Measurements from ENCODE around the gene TOP1.
A peak's percentile ranks its signal among the peaks of the same experiment; 100 is the strongest.
"Not testable (repeated sequence)": the region's sequence is repeated elsewhere in the genome, so short reads cannot be mapped to it uniquely, and the experiment has no call there.

TOP1 gene

DNA sequence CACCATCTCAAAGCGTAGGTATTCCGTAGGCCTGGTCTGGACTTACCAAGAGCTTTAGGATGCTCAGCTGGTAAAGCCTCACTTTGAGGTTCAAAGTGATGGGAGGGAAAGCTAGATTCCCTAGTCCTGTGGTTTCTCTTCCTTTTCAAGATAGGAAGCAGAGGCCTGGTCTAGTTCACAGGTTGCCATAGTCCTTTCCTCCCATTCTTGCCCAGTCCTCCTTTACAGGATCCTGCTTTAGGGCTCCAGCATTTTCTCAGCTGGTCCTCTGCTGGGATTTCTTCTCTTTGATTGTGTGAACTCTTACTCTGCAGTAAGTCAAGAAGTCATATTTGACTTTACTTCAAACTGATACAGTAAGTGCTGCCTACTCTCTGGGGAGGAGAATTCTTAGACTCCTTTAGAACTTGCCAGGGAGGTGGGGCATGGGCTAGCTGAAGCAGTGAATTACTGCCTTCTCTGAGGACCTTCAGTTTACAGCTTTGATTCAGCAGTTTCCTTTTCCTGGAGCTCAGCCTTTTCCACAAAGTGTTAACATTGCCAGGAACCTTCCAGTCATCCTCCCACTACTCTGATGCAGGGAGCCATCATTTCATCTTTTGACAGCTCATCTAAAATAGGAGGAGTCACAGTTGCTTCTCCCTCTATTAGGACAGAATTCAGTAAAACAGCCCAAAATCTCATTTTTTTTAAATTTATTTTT, 65.9 kb downstream of the TOP1 start:
- DNase-seq (ENCODE audit: low read depth), result no peak

DNA sequence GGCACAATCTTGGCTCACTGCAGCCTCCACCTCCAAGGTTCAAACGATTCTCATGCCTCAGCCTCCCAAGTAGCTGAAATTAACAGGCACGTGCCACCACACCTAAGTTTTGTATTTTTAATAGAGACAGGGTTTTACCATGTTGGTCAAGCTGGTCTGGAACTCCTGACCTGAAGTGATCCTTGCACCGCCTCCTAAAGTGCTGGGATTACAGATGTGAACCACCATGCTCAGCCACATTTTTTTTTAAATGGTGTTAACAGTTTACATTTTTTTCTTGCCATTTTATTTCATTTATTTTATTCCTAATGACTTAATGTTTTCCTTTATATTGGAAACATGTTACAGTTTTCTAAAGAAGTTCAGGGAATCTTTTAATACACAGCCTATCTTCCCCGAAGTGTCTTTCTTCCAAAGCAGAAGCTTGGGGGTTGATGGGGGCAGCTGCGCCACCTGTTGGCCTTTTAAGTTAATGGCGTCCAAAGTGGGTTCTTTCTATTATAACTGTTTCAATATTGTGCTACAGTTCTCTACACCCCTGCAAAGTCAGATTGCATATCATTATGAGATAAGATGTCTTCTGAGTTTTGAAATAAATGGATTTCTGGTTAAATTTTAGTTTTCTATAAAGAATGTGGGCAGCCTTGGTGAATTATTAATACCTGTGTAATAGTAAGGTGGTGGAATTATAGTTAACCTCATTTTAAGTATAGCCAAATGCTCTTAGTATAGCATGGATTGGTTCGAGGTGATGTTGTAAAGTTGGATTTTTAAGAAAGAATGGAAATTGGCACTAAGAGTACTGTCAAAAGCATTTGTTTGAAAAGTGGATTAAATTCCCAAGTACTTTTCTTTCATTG, 66.7 kb downstream of the TOP1 start:
- peak; percentile 46 for DNase-seq (ENCODE audit: low read depth)

DNA sequence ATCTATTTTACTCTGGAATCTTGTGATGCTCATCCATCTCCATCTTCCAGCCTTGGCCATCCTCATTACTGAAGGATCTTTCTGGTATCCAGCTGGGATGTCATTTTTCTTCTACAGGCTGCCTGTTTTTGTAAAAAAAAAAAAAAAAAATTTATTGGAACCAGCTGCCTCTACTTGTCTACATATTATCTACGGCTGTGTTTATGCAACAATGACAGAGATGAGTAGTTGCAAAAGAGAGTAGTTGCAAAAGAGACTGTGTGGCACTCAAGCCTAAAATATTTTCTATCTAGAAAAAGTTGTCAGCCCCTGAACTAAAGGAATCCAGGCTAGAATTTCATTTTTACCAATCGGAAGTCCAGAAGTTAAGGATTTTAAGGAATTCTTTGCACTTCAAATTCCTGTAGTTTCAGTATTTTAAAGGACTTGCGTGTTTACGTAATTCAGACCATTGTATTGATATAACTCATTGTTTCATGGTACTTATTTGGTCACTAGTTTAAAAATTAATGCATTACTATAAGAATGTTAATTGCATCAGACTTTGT, 70.2 kb downstream of the TOP1 start:
- no peak for DNase-seq (ENCODE audit: low read depth)

DNA sequence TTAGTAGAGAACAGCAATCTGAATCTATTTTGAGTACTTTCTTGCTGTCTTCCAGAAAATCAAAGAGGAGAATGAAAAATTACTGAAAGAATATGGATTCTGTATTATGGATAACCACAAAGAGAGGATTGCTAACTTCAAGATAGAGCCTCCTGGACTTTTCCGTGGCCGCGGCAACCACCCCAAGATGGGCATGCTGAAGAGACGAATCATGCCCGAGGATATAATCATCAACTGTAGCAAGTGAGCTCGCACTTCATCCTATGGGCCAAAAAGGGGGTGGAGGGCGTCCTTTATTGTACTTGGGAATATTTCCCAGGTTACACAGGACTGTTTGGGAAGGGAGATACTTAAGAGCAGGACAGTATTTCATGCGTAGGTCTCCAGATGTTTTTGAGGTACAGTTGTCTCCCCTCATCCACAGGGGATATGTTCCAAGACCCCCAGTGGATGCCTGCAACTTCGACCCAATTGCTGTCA, 71.4 kb downstream of the TOP1 start:
- no peak for DNase-seq (ENCODE audit: low read depth)

DNA sequence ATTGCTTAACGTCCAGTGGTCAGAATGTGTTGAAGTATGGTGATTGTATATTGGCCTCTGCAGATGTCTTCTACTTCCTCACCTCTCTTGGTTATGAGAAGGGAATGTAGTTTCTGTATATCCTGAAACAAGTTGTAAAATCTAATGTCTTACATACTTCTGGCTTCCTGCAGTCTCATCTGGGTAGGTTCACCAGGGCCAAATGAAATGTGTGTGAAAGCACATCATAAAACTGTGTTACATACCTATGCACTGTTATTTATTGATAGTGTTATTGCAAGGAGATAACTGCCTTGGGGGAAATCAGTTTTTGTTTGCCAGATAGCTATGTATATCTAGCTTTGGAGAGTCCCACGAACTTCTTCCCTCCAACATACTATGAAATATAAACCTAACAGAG, 73.0 kb downstream of the TOP1 start:
- no peak for DNase-seq (ENCODE audit: low read depth)

DNA sequence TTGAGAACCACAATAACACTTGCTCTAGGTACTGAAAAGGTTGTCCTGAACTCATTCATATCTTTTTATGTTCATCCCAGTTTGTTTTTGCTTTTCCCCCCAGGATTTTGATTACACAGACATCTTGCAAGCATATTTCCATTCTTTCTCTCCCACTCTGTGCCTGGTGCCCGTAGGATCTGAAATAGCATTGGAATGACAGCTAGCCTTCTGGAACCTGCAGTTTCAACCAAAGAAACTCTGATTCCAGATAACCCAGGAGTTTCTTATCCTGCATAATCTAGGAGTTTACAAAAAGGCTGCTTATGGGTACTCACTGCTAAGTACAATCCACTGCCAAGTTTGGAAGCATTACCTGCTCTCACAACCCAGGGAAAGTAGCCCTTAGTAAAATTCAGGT, 79.9 kb downstream of the TOP1 start:
- no peak for DNase-seq (ENCODE audit: low read depth)

DNA sequence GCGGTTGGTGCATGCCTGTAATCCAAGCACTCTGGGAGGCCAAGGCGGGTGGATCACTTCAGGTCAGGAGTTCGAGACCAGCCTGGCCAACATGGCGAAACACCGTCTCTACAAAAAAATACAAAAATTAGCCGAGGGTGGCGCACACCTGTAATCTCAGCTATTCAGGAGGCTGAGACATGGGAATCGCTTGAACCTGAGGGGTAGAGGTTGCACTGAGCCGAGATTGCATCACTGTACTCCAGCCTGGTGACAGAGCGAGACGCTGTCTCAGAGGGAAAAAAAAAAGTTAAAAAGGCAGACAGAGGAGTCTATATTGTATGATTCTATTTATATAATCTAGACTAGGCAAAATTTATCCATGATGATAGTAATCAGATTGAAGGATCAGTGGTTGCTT, 81.4 kb downstream of the TOP1 start:
- no peak for DNase-seq (ENCODE audit: low read depth)

DNA sequence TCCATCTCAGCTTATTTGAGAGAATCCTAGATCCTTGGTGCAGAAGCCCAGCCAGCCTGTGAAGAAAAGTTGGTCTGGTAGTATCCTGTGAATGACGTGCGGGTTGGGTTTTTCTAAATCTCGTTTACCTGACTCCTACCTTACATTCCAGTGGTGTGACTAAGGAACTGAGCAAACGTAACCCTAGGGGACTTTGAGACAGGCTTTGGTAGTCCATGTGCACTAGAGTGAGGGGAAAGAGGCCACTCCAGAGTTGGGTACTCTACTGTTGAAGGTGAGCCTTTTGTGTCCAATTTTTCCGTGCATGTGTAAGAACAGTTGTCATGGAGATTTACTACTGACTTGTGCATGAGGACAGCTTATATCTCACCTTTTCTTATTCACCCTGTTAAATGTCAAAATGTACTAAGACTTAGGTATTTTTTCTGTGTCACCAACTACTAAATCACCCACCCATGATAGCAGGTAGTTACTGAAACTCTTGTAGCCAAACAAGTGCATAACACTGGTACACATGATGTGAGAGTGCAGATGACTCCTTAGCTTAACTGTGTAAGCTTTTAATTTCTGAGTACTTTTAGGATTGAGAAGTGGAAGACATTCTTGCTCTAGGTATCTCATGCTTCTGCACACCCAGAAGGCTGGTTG, 82.4 kb downstream of the TOP1 start:
- no peak for DNase-seq (ENCODE audit: low read depth)

DNA sequence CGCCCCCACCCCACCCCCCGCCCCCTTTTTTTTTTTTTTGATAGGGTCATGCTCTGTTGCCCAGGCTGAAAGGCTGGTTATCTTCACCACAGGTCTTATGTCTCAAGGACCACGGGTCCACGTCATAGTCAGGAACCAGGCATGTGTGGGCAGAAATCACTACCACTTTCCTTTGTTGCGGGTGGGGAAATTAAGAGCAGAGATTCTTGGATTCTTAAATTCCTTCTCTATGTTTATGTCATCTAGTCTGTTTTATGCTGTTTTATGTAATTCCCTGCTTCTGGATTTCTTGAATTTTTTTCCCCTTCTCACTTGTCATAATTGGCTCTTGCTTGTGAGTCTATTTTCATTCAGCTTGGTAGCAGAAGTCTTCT, 82.9 kb downstream of the TOP1 start:
- DNase-seq (ENCODE audit: low read depth), result no peak

DNA sequence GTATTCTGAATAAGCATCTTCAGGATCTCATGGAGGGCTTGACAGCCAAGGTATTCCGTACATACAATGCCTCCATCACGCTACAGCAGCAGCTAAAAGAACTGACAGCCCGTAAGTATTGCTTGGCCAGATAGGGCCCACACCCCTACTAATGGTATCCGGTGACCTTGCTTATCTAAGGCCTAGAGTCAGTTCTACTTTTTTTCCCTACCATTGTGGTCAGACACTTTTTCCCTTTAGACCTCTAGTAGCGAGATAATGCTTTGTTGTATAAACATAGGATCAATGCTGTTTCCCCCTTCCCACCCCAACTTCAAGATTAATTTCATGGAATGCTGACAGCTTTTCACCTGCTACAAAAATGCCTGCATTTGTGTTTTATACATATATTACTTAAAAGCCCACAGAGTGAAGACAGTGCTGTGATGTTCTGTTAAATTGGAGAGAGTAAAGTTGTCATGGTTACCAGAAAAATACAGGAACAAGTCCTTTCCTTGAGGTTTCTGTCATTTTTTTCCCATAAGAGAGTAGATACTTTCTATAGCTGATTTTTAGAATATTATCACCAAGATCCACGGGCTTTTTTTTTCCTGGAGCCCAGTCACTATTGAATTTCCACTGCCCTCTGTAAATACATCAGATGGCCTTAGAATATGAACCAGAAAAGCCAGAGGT, 87.8 kb downstream of the TOP1 start:
- no peak for DNase-seq (ENCODE audit: low read depth)

DNA sequence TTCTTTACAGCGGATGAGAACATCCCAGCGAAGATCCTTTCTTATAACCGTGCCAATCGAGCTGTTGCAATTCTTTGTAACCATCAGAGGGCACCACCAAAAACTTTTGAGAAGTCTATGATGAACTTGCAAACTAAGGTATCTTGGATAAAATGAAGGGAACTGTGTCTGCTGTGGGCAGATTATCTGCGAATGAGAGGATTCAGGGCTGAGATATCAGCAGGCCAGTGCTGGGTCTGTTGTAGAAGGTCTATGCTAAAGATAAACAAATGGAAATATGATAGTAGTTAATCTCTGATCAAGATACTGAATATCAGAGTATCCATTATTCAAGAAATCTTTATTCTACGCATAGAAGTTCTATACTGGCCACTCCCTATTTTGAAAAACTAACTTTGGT, 89.5 kb downstream of the TOP1 start:
- DNase-seq (ENCODE audit: low read depth), result not testable (repeated sequence)

DNA sequence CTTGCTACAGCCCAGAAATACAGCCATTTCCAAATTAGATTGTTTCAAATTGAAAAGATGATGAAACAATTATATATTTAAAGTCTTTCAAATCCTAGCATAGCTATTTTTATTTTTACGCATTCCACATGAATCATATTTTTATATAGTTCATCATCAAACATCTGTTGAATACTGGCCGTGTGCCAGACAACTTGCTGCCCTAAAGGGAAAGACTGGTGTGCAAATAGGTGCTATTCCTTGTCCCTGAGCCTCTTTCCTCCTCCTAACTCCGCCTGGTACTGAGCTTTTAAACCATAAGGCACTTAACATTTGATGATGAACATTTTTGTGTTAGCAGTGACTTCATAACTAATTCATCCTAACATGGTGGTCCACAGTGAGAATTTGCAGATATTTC, 90.0 kb downstream of the TOP1 start:
- no peak for DNase-seq (ENCODE audit: low read depth)

DNA sequence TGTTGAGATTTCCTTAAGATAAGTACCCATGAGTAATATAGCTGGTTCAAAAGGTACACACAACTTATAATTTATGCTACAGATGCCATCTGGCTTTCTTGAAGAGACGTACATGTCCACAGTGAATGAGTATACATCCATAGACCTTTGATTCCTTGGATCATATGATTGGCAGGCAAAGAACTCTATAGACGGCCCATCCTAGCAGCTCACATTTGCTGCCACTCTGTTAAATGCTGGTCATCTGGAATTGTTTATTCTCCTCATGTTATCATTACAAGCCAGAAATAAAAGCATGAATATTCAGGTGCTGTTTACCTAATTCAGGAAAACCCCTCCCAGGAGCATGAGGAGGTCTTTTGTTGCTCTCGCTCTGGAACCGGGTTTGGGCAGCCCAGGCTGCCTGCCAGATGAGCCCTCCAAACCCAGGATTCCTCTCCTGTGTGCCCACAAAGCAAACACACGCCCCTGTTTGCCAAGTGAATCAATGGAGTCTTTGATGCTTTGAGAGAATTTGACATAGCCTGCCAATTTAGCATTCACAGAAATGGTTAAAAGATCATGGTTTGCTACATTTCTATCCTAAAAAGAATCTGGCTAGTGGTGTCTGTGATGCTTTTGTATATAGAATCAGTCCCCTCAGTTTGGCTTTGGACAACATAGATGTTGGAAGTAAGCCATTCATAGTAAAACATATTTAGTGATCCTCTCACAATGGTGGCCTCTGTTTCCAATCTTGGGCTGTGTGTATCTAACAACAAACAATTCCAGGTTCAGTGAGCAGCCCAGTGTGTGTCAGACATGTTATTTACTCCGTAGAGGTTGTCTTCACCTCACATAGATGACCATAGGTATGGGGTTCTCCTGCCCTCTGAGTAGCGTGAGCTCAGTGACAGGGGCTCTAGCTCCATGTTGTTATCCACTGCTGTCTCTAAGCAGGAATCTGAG, 91.3 kb downstream of the TOP1 start:
- DNase-seq (ENCODE audit: low read depth), result no peak

DNA sequence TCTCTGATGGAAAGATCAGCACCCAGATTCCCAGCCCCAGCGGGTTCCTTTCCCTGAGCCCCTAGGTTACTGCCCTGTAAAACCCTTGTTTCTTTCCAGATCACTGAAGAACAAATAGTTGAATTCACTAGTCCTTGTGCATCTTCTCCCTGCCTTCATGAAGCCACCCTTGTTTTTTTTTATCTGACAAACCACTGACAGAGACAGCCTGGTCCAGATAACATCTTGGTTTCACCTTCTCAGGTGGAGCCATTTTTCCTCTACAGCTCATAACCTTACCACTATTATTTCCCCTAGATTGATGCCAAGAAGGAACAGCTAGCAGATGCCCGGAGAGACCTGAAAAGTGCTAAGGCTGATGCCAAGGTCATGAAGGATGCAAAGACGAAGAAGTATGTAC, 92.8 kb downstream of the TOP1 start:
- no peak for DNase-seq (ENCODE audit: low read depth)

DNA sequence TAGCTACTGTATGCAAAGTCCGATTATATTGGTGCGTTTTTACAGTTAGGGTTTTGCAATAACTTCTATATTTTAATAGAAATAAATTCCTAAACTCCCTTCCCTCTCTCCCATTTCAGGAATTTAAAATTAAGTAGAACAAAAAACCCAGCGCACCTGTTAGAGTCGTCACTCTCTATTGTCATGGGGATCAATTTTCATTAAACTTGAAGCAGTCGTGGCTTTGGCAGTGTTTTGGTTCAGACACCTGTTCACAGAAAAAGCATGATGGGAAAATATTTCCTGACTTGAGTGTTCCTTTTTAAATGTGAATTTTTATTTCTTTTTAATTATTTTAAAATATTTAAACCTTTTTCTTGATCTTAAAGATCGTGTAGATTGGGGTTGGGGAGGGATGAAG, 95.0 kb downstream of the TOP1 start:
- DNase-seq (ENCODE audit: low read depth), result no peak

DNA sequence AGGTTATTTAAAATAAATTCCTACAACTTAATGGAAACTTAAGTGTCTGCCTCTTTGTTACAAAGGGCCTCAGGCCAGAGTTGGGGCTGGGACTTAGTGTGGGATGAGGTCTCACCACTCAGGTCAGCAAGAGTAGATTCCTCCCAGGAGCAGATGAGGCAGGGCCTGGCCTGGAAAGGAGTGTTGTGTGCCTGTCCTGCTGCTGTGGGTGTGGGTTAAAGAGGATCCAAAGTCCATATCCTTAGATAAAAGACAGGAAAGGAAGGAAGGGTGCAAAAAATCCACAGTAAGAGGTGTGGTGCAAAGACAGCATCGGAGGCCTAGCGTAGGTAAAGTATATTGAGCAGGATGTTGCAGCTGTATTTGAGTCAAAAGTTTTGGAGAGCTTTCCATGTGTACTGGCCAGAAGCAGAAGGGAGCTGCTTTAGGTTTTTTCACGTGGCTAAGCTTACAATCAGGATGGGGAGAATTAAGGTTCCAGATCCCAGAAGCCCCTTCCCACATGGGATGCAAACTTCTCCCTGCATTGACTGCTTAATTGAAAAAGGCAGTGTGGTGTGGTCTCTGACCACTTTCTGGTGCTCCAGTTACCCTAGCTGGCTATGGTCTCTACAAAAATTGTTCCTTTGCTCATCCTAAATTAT, 96.0 kb downstream of the TOP1 start:
- no peak for DNase-seq (ENCODE audit: low read depth)

DNA sequence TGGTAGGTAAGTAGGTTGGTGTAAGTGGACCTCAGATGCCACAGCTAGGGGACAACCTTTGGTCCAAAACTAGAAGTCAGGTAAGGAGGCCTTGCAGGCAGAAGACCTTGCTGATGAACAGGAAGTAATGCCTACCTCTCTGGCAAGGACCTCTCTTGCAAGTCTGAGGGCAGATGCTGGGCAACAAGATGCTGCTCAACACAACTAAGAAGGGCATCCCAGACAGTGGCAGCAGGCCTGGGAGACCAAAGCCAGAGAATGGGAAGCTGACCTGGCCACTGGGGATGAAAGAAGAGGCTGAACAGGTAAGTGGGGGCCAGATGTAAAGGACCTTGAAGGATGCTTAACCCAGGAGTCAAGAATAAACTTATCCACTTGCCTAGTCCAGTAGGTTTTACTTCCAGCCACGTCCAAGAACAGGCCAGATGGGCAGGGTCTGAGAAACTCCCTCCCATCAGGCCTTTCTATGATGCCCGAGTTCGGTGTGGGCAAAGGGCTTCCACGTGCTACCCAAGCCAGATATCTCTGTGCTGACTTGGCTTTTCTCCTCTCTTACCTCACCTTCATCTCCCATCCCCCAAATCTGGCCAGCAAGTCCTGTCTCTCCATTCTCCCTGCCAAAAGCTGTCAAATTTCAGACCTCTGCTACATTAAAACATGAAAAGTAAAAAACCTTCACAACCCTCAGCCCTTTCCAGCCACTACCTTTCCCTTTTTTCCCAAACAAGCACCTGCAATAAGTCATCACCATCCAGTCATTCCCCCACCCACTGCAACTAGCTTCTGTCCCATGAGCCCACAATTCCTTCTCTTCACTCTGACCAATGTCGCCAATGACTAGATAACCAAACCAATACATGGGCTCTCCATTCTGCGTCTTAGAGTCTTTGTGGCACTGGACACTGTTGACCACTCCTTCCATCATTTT, 97.2 kb downstream of the TOP1 start:
- no peak for DNase-seq (ENCODE audit: low read depth)

DNA sequence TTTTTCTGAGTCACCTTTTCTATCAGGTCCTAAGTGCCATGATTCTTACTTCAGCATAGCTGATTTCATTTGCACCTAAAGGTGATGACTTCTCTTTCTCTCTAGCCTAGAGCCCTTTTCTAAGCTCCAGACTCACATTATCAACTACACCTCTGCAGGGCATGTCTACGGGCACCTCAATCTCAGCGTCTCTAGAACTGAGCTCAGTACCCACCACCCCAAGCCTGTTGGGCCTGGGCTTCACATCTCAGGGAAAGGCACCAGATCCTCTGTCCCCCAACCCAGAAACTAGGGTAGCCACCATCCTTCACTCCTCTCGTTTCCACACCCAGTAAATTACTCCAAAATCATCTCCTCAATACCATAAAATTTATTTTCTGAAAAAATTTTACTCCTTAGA, 98.1 kb downstream of the TOP1 start:
- DNase-seq (ENCODE audit: low read depth), result no peak

DNA sequence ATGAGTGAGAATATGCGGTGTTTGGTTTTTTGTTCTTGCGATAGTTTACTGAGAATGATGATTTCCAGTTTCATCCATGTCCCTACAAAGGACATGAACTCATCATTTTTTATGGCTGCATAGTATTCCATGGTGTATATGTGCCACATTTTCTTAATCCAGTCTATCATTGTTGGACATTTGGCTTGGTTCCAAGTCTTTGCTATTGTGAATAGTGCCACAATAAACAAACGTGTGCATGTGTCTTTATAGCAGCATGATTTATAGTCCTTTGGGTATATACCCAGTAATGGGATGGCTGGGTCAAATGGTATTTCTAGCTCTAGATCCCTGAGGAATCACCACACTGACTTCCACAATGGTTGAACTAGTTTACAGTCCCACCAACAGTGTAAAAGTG, 99.7 kb downstream of the TOP1 start:
- DNase-seq (ENCODE audit: low read depth), result not testable (repeated sequence)

Measured in activated T-cell treated with anti-CD3 and anti-CD28 coated beads for 1 hour (primary cell).